Measurements from ENCODE around the gene MYH9.
"Not testable (repeated sequence)": the region's sequence is repeated elsewhere in the genome, so short reads cannot be mapped to it uniquely, and the experiment has no call there.

GRCh38 chr22:36409554-36409910 is 21.8 kb upstream of the MYH9 start:
- TF ChIP-seq CTCF, POLR2AphosphoS5 (IDR thresholded peaks at IDR 0.05): not testable (repeated sequence)

All from esophagus muscularis mucosa (tissue), 3 donors.